Measurements from ENCODE around the gene TMEM94. TPM values are rescaled to one million over a fixed set of nuclear protein-coding genes. Genes with fewer than 3 reads are reported as not detected.

Gene TMEM94
- total and polyA plus RNA-seq, 12 donors, result 25.6 to 66.7 (median 41.3) TPM

DNA sequence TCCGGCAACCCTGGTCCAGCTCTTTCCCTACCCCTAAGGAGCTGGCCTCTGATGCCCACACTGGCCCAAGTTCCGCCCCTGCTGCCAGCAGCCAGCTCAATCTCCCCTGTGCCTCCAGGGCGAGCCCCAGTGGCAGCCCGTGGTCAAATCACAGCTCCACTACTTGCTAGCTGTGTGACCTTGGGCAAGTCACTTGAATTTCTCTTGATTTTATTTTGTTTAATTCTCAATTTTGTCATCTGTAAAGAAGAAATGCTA is 48.6 kb downstream of the TMEM94 start:
- Histone ChIP-seq H3K4me3 (no peak overlapping the region), H3K36me3 (peaks cover 0 to 98% (median 15%) of the 10 kb centered on the region in 9 donors), H3K9me3 (no peaks in the 10 kb centered on the region), H3K27me3 (no peaks in the 10 kb centered on the region), H3K27ac (peak overlapping the region in 1 of 10 donors; percentile 43), H3K4me1 (peaks cover 15 to 49% (median 37%) of the 10 kb centered on the region in 9 donors)
- WGBS, 2 donors, result 89 to 91% methylated on average over 4 of the region's 4 CpGs
- ATAC-seq, result no peak
- DNase-seq, result no peak
- intact Hi-C loops (cut with DNase I), result no loop called here
- no peak for TF ChIP-seq CTCF (IDR thresholded peaks at IDR 0.05)

DNA sequence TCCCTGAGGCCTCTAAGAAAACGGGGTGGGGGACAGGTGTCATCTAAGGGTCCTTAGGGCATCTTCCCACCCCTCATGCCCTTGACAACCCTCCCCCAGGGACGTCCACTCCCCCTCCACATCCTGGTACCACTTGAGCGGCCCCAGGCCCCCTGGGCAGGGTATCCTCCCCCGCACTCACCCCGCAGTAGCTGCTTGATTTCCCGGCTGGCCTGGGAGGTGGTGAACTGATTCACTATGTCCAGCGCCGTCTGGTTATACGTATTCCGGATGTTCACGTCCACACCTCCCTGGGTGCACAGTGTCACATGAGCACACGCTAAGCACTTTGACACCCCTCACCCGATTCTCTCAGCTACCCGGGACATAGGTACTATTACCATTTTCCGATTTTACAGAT is 49.2 kb downstream of the TMEM94 start:
- 78 to 80% methylated on average over 15 of the region's 15 CpGs for WGBS, 2 donors
- TF ChIP-seq CTCF (IDR thresholded peaks at IDR 0.05), result no peak
- DNase-seq (no peak), ATAC-seq (no peak)
- H3K4me3 ChIP-seq, result no peak overlapping the region
- peaks cover 0 to 98% (median 15%) of the 10 kb centered on the region in 9 donors for H3K36me3 ChIP-seq
- H3K4me1 ChIP-seq, result peaks cover 21 to 49% (median 37%) of the 10 kb centered on the region in 9 donors
- intact Hi-C loops (cut with DNase I), result no loop called here
- H3K9me3 ChIP-seq, result no peaks in the 10 kb centered on the region
- H3K27ac ChIP-seq, result peak overlapping the region in 2 of 10 donors; percentile 15 to 43
- H3K27me3 ChIP-seq, result no peaks in the 10 kb centered on the region

GRCh38 chr17:75506134-75506533 is 49.7 kb downstream of the TMEM94 start:
- H3K36me3 ChIP-seq, result peaks cover 0 to 98% (median 15%) of the 10 kb centered on the region in 9 donors
- no peak overlapping the region for H3K4me3 ChIP-seq
- no peaks in the 10 kb centered on the region for H3K27me3 ChIP-seq
- intact Hi-C loops (cut with DNase I), result no loop called here
- H3K9me3 ChIP-seq, result no peaks in the 10 kb centered on the region
- peak overlapping the region in 1 of 10 donors; percentile 15 for H3K27ac ChIP-seq
- DNase-seq (peak in 1 of 2 donors; percentile 11), ATAC-seq (no peak)
- no peak for TF ChIP-seq CTCF (IDR thresholded peaks at IDR 0.05)
- WGBS, 2 donors, result 91% methylated on average over 21 of the region's 21 CpGs
- peaks cover 23 to 49% (median 39%) of the 10 kb centered on the region in 9 donors for H3K4me1 ChIP-seq

DNA sequence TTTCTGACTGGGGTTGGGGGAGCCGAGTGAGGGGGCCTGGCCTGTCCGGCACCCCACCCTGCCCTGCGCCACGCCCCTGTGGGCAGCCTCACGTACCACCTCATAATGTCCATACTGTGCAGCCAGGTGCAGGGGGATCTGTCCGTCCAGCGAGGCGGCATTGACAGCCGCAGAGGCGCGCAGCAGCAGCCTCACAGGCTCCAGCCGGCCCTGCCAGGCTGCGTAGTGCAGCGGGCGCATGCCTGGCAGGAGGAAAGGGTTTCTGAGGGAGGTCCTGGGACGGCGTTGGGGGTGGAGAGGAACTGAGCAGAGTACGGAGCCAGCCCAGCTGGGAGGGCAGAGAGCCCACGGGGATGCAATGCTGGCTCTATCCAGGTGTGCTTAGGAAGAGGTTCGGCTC is 50.5 kb downstream of the TMEM94 start:
- H3K4me3 ChIP-seq, result no peak overlapping the region
- ATAC-seq, result no peak
- H3K27ac ChIP-seq, result peak overlapping the region in 3 of 10 donors; percentile 90 to 98 (median 92)
- peak in 1 of 2 donors; percentile 10 for DNase-seq
- no peaks in the 10 kb centered on the region for H3K27me3 ChIP-seq
- WGBS, 2 donors, result 90 to 92% methylated on average over 20 of the region's 20 CpGs
- H3K36me3 ChIP-seq, result peaks cover 0 to 100% (median 15%) of the 10 kb centered on the region in 9 donors
- peaks cover 25 to 51% (median 39%) of the 10 kb centered on the region in 9 donors for H3K4me1 ChIP-seq
- intact Hi-C loops (cut with DNase I), result no loop called here
- no peak for TF ChIP-seq CTCF (IDR thresholded peaks at IDR 0.05)
- no peaks in the 10 kb centered on the region for H3K9me3 ChIP-seq
